Neuronal stem cell (in vitro differentiated cells): ENCODE measurements around the gene MTHFD1. TPM values are rescaled to one million over a fixed set of nuclear protein-coding genes. Genes with fewer than 3 reads are reported as not detected.

ENCODE experiments used
- small RNA-seq: library from polyadenylated mRNA; stranded (forward); fragments of <200 nt; extraction: miRNeasy Mini kit (QIAGEN cat#:217004); gene quantifications from one replicate; pipeline ENCODE3, GENCODE V24; 2013; ENCODE audit not compliant: insufficient read depth

Gene MTHFD1

Small RNAs within 50 kb of the gene (small RNA-seq; reads per million reads assigned to genes)
- gene AL161756.2 = not detected
